NCI-H2227 treated with DMSO at 0.1 percent for 48 hours (cell line): ENCODE data around the gene CYP1B1.
A peak's percentile ranks its signal among the peaks of the same experiment; 100 is the strongest.

Source experiments
- DNase-seq: peaks from one replicate; lab custom pipeline; 2025; lab: John Stamatoyannopoulos, UW

Gene CYP1B1

GRCh38 chr2:38074764-38075506 lies 1.0 kb downstream of the CYP1B1 start:
- no peak for DNase-seq

- DNase-seq: no peak
Measured at GRCh38 chr2:38074058-38074763, 1.7 kb downstream of the CYP1B1 start.

GRCh38 chr2:38073211-38074057 lies 2.5 kb downstream of the CYP1B1 start:
- no peak for DNase-seq

- DNase-seq: no peak
Measured at GRCh38 chr2:38070438-38070837, 5.5 kb downstream of the CYP1B1 start.

- DNase-seq: no peak
Measured at GRCh38 chr2:38068234-38068633, 7.7 kb downstream of the CYP1B1 start.

GRCh38 chr2:38066421-38067115 lies 9.4 kb downstream of the CYP1B1 start:
- no peak for DNase-seq

GRCh38 chr2:38065502-38066135 lies 10.3 kb downstream of the CYP1B1 start:
- no peak for DNase-seq

- DNase-seq: no peak
Measured at GRCh38 chr2:38064801-38065501, 11.0 kb downstream of the CYP1B1 start.

- DNase-seq: no peak
Measured at GRCh38 chr2:38060236-38061018, 15.5 kb downstream of the CYP1B1 start.

GRCh38 chr2:38057651-38058410 lies 18.1 kb downstream of the CYP1B1 start:
- no peak for DNase-seq

GRCh38 chr2:38056216-38056615 lies 19.7 kb downstream of the CYP1B1 start:
- DNase-seq: no peak

GRCh38 chr2:38045811-38046210 lies 30.1 kb downstream of the CYP1B1 start:
- no peak for DNase-seq

GRCh38 chr2:38039121-38039910 lies 36.6 kb downstream of the CYP1B1 start:
- no peak for DNase-seq

GRCh38 chr2:38038682-38039081 lies 37.3 kb downstream of the CYP1B1 start:
- DNase-seq: no peak

- peak; percentile 43 for DNase-seq
Measured at GRCh38 chr2:38037757-38038621, 38.0 kb downstream of the CYP1B1 start.

GRCh38 chr2:38037325-38037724 lies 38.6 kb downstream of the CYP1B1 start:
- no peak for DNase-seq

- no peak for DNase-seq
Measured at GRCh38 chr2:38035968-38036367, 40.0 kb downstream of the CYP1B1 start.

GRCh38 chr2:38033646-38034045 lies 42.3 kb downstream of the CYP1B1 start:
- DNase-seq: no peak
